ENCODE measurements around the gene CLCN7.

CLCN7 gene

GRCh38 chr16:1474796-1475551, at the start of gene CLCN7:
Gene CLCN7, minus strand, starts transcription at chr16:1475028. Its CDS starts 54 bp downstream, at chr16:1474974.
- peak within 1 kb of the TSS; percentile 79 for H3K4me3 Mint-ChIP-seq
- peaks cover 31% of the 10 kb centered on the region for H3K9me3 Mint-ChIP-seq
- H3K27me3 Mint-ChIP-seq (ENCODE audit: low read depth, poor library complexity) = peaks cover 11% of the 10 kb centered on the region
- DNase-seq = peak; percentile 80
- peaks cover 8% of the 10 kb centered on the region for H3K36me3 Mint-ChIP-seq (ENCODE audit: low read depth)
- peaks cover 41% of the 10 kb centered on the region for H3K4me1 Mint-ChIP-seq
- no peak for TF ChIP-seq CTCF (IDR thresholded peaks at IDR 0.05)
- H3K27ac Mint-ChIP-seq = no peak within 1 kb of the TSS

- H3K27me3 Mint-ChIP-seq (ENCODE audit: low read depth, poor library complexity) = no peaks in the 10 kb centered on the region
- TF ChIP-seq CTCF (IDR thresholded peaks at IDR 0.05) = no peak
- no peak for DNase-seq
- peaks cover 4% of the 10 kb centered on the region for H3K4me1 Mint-ChIP-seq
- H3K4me3 Mint-ChIP-seq = no peak overlapping the region
- H3K27ac Mint-ChIP-seq = no peak overlapping the region
- H3K36me3 Mint-ChIP-seq (ENCODE audit: low read depth) = peaks cover 13% of the 10 kb centered on the region
- no peaks in the 10 kb centered on the region for H3K9me3 Mint-ChIP-seq
Observed at GRCh38 chr16:1524366-1524765, 49.5 kb upstream of the CLCN7 start.

- Mint-ChIP-seq H3K36me3 (ENCODE audit: low read depth) (peaks cover 18% of the 10 kb centered on the region), H3K4me1 (peaks cover 4% of the 10 kb centered on the region), H3K27me3 (ENCODE audit: low read depth, poor library complexity) (no peaks in the 10 kb centered on the region), H3K4me3 (no peak overlapping the region), H3K9me3 (no peaks in the 10 kb centered on the region), H3K27ac (no peak overlapping the region)
- no peak for TF ChIP-seq CTCF (IDR thresholded peaks at IDR 0.05)
- no peak for DNase-seq
Observed at GRCh38 chr16:1523581-1524245, 48.9 kb upstream of the CLCN7 start.

GRCh38 chr16:1520461-1520860, 45.6 kb upstream of the CLCN7 start:
- Mint-ChIP-seq H3K27me3 (ENCODE audit: low read depth, poor library complexity) (no peaks in the 10 kb centered on the region), H3K4me3 (no peak overlapping the region), H3K9me3 (peaks cover 12% of the 10 kb centered on the region), H3K4me1 (no peaks in the 10 kb centered on the region), H3K36me3 (ENCODE audit: low read depth) (peaks cover 40% of the 10 kb centered on the region), H3K27ac (no peak overlapping the region)
- DNase-seq = no peak
- no peak for TF ChIP-seq CTCF (IDR thresholded peaks at IDR 0.05)

- Mint-ChIP-seq H3K4me3 (no peak overlapping the region), H3K36me3 (ENCODE audit: low read depth) (peaks cover 47% of the 10 kb centered on the region), H3K27me3 (ENCODE audit: low read depth, poor library complexity) (no peaks in the 10 kb centered on the region), H3K27ac (no peak overlapping the region), H3K4me1 (no peaks in the 10 kb centered on the region), H3K9me3 (peaks cover 18% of the 10 kb centered on the region)
- no peak for DNase-seq
- no peak for TF ChIP-seq CTCF (IDR thresholded peaks at IDR 0.05)
Observed at GRCh38 chr16:1519831-1520230, 45.0 kb upstream of the CLCN7 start.
